Ascending aorta (tissue), 2 donors: ENCODE measurements around the gene VSIG10L. TPM values are rescaled to one million over a fixed set of nuclear protein-coding genes. Genes with fewer than 3 reads are reported as not detected.

Experiments
- DNase-seq, 2 donors: peaks; one replicate each; pipeline ENCODE4 v3.0.0-alpha.2; 2019; ENCODE audit warnings: low spot score in 2 of 2
- H3K27ac ChIP-seq, 2 donors: fragments of 200-600 bp; sonication (generic); one replicate each; pipeline ENCODE4 v1.5.1; 2016 to 2017; ENCODE audit warnings: mild to moderate bottlenecking in 1 of 2
- H3K27me3 ChIP-seq: fragments of 200-600 bp; sonication (generic); one replicate; pipeline ENCODE4 v1.5.1; 2017
- H3K36me3 ChIP-seq, 2 donors: fragments of 200-600 bp; sonication (generic); one replicate each; pipeline ENCODE4 v1.5.1; 2016
- H3K4me1 ChIP-seq, 2 donors: fragments of 200-600 bp; sonication (generic); one replicate each; pipeline ENCODE4 v1.5.1; 2016 to 2017; ENCODE audit warnings: mild to moderate bottlenecking in 1 of 2
- H3K4me3 ChIP-seq, 2 donors: fragments of 200-600 bp; sonication (generic); one replicate each; pipeline ENCODE4 v1.5.1; 2016 to 2017; ENCODE audit warnings: mild to moderate bottlenecking in 1 of 2
- H3K9me3 ChIP-seq, 2 donors: fragments of 200-600 bp; sonication (generic); one replicate each; pipeline ENCODE4 v1.5.1; 2016
- CTCF ChIP-seq, 3 experiments: fragments of 200-600 bp in 2 of 3; fragments of 450-650 bp in 1 of 3; sonication (generic) in 2 of 3; IDR thresholded peaks; one replicate each; pipeline ENCODE4 v1.5.1; 2016 to 2019; ENCODE audit warnings: antibody characterized with exemption in 3 of 3, mild to moderate bottlenecking in 1 of 3, moderate library complexity in 1 of 3
- intact Hi-C: fragments of 100-400 bp; cut with DNase I; formaldehyde crosslinking; loops from one replicate; pipeline ENCODE4 v1.15.1; 2023
- total RNA-seq: library from RNA; depleted of rRNA; stranded (reverse); fragments of >200 nt; gene quantifications from one replicate; pipeline ENCODE4 v1.1.0, GENCODE V29; 2016

VSIG10L gene
- total RNA-seq, 1 donor from 2014 or later, result 1.4 TPM

DNA sequence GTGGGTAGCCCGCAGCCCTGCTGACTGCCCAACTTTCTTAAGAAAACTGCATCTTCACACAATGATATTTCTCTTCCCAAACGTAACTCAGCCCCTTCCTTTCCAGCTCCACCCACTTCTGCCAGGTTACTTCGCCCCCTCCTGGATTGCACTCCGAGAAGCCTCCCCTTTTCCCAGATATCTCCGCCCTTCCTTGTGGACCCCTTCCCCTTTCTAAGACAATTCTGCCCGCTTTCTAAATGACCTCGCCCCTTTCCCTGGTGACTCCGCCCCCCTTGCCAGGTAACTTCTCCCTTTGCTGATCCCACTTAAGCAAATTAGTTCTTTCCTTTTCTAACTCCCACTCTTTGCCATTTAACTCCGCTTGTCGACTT is 2.6 kb downstream of the VSIG10L start:
- TF ChIP-seq CTCF (IDR thresholded peaks at IDR 0.05), result no peak
- H3K9me3 ChIP-seq, result no peaks in the 10 kb centered on the region
- H3K27me3 ChIP-seq, result no peaks in the 10 kb centered on the region
- peak overlapping the region; percentile 57 to 85 for H3K4me3 ChIP-seq
- DNase-seq, result no peak
- intact Hi-C loops, result loop anchor here (1.0 to 2.0 kb wide), 5 partner anchors 55 to 438 kb away; no protein-coding TSS in a partner anchor
- no peaks in the 10 kb centered on the region for H3K36me3 ChIP-seq
- peaks cover 0 to 4% of the 10 kb centered on the region in 2 donors for H3K4me1 ChIP-seq
- H3K27ac ChIP-seq, result peak overlapping the region; percentile 92 to 93

DNA sequence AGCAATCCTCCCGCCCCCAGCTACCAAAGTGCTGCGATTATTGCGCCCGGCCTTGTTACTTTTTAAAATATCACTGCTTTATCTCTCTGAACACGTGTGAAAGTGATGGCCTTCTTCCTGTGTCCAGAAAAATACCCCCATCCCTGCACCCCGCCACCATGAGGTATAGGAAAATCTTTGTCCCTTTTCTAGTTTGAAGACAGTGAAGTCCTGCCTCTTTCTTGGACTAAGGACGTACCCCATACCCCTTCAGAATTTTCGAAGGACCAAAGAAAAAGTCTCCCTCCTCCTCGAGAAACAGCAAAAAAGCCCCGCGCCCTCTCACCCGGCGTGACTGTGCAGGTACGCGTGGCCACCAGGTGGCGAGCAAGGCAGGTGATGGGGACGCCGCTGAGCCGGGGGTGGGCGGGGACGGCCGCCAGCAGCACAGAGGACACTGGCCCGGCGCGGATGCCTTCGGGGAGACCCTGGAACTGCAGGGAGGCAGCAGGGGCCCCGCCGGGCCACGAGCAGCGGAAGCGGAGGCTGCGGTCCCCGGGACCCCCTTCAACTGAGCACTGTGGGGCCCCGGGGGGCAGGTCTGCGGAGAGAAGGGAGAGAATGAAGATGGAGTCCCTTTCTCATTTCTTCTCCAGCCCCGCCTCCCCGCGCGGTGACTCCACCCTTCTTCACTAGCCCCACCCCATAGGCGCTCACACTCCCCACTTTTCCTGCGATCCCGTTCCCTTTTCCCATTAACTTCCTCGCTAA is 3.2 kb downstream of the VSIG10L start:
- peak overlapping the region; percentile 92 to 93 for H3K27ac ChIP-seq
- TF ChIP-seq CTCF (IDR thresholded peaks at IDR 0.05), result peak; percentile 83 to 97 (median 90)
- intact Hi-C loops, result loop anchor here (1.0 to 2.0 kb wide), 7 partner anchors 56 to 438 kb away; no protein-coding TSS in a partner anchor

DNA sequence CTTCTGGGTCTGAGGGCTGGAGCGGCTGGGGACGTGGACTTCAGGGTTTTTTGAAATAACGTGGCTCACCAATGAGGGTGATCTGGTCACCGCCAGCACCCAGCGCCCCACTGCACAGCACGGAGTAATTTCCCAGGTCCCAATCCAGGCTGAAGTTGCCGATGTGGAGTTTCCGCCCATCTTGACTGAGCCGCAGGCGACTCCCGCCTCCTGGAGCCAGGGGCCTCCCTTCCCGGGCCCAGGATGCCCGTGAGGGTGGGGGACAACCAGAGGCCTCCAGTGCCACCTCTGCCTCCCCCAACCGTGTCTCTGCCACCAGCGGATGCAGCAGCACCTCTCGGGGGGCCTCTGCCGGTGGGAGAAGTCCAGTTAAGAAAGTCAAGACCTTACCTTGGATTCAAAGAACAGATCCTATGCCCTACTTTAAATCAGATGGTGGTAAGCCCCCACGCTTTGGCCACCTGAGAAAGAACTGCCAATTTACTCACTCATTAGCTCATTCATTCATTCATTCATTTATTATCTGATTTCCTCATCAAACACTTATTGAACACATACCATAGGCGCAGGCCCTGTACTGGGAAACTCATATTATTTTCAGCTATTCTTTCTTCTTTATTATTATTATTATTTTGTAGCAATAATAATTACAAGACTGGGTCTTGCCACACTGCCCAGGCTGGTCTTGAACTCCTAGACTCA is 3.9 kb downstream of the VSIG10L start:
- intact Hi-C loops, result loop anchor here (1.0 to 2.0 kb wide), 4 partner anchors 101 to 439 kb away; no protein-coding TSS in a partner anchor
- DNase-seq, result no peak
- TF ChIP-seq CTCF (IDR thresholded peaks at IDR 0.05), result no peak
- Histone ChIP-seq H3K4me1 (peaks cover 0 to 4% of the 10 kb centered on the region in 2 donors), H3K4me3 (peak overlapping the region in 1 of 2 donors; percentile 85), H3K36me3 (no peaks in the 10 kb centered on the region), H3K9me3 (no peaks in the 10 kb centered on the region), H3K27me3 (no peaks in the 10 kb centered on the region), H3K27ac (no peak overlapping the region)

More for the DNA sequence above, 3.2 kb downstream of the VSIG10L start:
- H3K9me3 ChIP-seq, result no peaks in the 10 kb centered on the region
- H3K4me3 ChIP-seq, result peak overlapping the region; percentile 57 to 85
- H3K4me1 ChIP-seq, result peaks cover 0 to 4% of the 10 kb centered on the region in 2 donors
- DNase-seq, result peak; percentile 47 to 92
- H3K36me3 ChIP-seq, result no peaks in the 10 kb centered on the region
- H3K27me3 ChIP-seq, result no peaks in the 10 kb centered on the region

DNA sequence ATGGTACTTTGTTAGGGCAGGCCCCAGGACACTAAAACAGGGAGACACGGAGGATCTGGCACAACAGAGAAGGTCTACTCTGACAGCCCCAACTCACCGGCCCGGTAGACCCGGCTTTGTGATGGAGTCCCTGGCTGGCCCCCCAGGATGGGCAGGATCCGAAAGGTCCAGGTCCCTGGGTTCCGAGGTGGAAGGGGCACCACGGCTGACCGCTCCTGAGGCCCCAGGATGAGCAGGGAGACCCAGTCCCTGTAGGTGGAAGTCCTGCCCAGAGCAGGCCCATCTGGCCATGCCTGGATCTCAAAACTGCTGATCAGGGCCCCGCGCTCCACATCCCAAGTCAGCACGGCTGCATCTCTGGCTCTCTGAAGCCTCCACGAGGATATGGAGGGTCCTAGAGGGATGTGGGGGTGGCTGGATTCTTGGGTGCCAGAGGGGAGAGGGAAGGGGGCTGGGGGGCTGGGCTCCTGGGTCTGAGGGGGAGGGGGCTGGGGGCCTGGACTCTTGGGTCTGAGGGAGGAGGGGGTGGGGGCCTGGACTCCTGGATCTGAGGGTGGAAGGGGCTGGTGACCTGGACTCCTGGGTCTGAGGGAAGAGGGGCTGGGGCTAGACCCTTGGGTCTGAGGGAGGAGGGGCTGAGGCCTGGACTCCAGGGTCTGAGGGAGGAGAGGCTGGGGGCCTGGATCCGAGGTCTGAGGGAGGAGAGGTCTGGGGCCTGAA is 4.6 kb downstream of the VSIG10L start:
- Histone ChIP-seq H3K9me3 (no peaks in the 10 kb centered on the region), H3K27ac (no peak overlapping the region), H3K27me3 (no peaks in the 10 kb centered on the region), H3K36me3 (no peaks in the 10 kb centered on the region), H3K4me3 (no peak overlapping the region), H3K4me1 (peaks cover 0 to 4% of the 10 kb centered on the region in 2 donors)
- DNase-seq, result no peak
- TF ChIP-seq CTCF (IDR thresholded peaks at IDR 0.05), result no peak
- intact Hi-C loops, result no loop called here

DNA sequence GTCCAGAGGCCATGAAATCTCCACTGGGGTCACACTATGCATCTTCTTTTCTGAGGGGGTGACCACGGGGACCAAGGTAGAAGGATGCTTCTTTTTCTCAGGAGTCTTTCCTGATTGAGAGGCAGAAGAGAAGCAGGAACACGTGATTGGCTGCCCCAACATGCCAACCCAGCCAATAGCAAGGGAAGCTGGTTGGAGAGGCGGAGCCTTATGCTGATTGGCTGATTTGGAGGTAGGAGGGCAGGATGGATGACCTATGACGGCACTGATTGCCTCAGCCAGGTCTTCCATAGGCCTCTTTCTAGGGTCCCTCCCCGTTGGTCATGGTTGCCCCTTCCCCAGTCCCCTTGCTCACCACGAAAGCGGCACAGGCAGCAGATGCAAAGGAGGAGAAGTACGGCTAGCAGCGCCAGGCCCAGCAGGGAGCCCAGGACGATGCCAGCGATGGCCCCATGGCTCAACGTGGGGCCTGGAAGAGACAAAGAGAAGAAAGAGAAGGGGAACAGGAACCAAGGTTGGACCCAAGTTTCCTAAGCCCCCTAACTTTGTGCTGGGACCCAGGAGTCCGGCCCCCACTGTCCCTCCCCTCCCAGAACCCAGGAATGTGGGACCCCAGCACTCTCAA is 8.0 kb downstream of the VSIG10L start:
- no peaks in the 10 kb centered on the region for H3K4me1 ChIP-seq
- H3K27me3 ChIP-seq, result no peaks in the 10 kb centered on the region
- H3K9me3 ChIP-seq, result no peaks in the 10 kb centered on the region
- no peak for TF ChIP-seq CTCF (IDR thresholded peaks at IDR 0.05)
- H3K4me3 ChIP-seq, result no peak overlapping the region
- no peaks in the 10 kb centered on the region for H3K36me3 ChIP-seq
- DNase-seq, result no peak
- no peak overlapping the region for H3K27ac ChIP-seq
- intact Hi-C loops, result no loop called here
